DMS53 (cell line): Measurements from ENCODE around the gene BCAS3.

Source experiments
- DNase-seq: peaks from one replicate; lab custom pipeline; 2025; lab: John Stamatoyannopoulos, UW

Gene BCAS3

DNA sequence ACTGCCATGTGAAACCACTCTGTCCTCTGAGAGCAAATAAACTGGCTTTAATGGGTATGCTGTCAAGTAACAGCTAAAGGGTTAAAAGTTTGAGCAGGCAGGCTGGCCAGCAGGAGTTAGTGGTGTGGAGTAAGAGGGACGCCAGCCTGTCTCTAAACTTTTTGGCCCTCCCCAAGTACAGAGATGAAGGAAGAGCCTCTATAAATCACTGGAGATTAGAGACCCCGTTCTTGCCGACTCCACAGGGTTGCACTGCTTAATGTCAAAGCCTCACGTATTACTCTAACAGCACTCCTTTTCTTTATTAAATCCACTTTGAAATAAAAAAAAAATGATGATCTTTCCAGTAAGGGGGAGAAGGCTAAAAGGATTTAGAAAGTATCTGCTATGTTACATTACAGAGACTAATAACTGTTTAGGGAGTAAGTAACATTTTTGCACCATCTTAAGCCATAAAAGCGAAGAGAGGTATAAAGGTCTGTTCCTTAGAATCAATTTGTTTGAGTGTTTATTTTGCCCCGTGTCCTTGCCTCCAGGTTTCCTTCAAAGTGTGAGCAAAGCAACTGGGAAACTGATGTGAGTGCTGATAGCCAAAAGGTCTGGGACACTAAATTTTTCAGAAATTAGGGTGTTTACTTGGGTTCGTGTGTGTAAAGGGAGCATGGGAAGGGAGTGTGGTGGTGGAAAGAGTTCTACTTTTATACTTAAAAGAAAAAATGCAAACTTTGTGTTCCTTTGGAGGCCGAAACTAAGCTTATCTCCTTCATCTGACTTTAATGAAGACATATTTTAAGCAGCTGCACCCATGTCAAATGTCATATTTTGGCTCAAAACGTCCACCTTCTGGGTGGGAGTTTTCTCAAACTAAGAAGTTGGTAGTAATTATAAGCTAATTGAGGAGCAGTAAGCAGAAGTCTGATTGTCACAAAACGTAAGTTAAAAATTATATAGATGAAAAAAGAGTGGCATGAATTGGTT lies 612.0 kb downstream of the BCAS3 start:
- DNase-seq, result no peak

DNA sequence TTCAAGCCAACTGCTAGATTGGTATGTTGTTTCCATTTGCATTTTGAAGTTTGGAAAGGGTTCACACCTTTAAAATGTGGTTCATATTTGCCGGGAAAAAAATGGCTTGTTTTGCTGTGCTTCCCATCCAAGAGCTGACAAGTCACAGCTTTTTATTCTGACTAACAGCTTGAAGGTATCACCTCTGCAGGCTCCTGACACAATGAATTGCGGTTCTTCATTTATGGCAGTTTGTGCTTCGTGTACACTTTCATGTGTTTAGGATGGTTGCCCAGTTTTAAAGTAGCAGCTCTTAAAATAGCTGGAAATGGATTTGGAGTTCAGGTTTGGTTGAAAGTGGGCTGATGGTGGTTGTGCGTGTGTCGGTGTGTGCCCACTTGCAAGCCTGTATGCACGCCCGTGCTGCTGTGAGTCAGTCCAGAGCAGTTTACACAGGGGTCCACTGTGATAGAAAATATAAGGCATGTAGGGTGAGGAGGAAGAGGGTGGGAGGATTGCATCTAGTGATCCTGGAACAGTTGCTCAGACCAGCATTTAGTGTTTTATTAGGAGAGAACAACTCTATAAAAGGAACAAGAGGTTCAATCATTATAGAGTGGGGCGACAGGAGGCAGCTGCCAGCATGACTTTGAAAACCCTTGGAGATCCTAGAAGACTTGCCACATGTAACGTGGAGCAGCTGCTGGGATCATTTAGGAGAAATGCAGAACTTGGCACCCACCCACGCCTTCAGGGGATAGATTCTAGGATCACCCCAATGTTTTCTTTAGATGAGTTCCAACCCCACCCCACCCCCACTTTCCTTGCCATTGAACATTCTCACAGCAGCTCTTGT lies 614.0 kb downstream of the BCAS3 start:
- DNase-seq, result no peak

DNA sequence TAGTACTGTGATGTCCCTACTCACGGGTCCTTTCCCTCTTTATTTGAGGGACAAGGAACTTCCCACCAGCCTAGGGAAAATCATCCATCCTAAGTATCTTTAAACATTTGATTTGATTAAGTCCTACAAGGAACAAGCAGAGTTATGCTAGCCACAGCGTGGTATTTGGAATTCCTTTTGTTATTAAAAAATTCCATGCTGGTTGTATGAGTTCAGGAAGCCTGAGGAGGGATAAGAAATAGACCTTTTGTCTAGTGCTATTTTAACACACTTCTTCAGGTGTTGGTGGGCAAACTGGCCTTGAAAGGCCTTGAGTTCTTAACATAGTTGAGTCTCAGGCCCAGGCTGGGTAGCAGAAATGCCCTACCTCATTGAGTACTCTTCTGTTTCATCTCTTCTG lies 616.6 kb downstream of the BCAS3 start:
- no peak for DNase-seq

DNA sequence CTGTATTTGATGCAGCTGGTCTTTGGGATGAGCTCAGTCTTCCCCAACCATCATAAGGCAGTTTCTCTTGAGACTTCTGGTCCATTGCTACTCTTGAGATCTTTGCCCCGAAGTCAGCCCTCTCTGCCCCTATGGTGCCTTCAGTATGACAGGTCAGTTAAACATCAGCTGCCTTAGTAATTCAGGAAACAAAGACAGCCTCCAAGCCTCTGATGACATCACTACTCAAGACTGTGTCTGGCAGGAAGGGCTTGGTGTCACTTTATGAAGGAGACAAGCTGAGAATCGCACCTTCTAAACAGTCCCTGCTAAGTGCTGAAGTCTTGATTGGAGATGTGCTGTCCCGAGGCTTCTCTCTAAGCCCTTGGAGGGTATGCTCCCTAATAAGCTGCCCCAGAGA lies 617.1 kb downstream of the BCAS3 start:
- peak; percentile 10 for DNase-seq

DNA sequence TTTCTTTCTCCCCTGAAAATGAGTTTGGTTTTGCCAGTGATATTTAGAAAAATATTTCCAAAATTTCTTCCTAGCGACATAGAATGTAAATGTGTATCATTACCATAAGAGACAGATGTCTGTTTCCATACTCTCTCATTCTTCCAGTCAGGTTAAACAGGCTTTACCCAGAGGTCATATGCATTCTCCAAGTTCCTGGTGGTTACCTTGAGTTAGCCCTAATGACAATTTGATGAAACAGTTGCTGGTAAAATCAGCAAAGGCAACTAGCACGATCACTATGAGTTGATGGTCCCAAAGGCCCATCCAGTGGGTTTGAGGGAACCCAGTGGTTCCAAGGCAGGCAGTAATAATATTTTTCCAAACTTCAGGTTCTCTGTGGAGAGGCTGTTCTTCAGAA lies 618.4 kb downstream of the BCAS3 start:
- no peak for DNase-seq

DNA sequence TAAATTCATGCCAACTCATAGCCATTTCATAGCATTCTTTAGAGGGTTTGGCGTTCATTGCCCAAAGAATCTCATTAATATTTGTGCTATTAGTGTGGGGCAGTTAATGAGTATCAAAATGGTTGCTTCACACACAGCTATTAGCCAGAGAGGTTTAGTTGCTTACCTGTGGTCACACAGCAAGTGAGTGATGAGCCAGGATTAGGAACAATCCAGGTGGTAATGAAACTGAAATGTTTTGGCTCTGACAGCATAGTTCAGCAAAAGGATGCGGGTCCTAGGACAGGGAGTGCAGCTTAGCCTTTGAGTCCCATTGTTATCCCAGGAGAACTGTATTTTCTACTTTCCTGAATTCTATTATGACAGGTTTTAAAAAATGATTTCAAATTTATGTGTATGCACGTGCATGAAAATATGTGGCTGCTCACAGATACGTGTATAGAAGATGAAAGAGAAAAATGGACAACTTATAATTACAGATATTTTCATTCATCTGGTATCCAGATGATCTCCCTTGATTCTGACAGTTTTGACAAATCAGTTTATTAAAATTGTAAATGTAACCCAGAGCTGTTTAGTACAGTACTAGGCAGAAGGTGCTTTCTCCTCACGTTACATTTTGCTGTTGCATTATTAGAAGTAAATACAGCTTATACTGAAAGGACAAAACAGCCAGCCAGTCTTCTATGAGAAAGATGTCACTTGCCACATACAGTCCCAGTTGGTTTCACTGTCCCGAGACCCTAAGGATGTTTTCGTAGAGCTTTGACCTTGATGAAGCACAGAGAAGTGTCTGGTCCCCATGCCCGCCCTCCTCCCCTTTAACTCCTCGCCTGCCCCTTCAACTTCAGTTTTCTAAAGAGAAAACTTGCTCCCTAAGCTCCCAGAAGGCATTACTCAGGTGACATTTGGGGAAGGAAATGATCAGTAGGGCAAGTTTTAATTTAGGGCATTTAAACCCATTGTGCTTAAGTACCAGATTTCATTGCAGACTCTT lies 622.2 kb downstream of the BCAS3 start:
- no peak for DNase-seq

DNA sequence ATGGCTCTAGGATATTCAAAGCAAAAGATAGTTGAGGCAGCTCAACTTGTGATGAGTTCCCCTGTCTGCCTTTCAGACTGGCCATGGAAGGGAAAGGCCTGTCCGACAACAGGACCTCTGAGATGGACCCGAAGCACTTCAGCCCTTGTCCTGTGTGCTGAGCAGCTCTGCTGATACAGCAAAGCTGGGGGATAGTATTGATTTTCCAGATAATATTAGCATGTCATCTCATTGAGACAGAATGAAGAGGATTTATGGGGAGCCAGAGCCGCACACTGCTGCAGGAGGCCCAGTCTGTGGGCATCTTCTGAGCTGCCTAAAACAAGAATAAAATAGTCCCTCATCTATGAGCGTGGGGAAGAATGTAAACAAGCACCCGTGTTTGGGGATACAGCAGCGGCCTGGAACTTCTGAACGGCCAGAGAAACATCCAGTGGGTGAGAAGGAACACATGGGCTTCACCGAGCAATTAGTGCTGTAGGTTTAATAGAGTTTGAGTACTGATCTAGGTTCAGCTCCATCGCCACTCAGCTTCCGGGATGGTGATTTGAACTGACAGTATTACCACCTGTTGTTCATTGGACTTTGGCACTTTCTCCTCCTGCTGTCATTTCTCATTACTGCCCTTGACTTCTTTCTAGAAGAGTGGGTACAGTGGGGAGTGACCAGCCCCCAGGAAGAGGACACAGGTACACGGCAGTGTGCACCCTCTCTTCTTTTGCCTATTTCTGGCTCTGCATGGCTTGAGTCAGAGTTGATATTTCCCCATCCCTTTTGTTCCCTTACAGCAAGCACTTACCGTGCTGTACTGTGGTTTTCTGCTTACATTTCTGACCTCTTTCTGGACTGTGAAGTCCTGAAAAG lies 625.5 kb downstream of the BCAS3 start:
- DNase-seq, result no peak

DNA sequence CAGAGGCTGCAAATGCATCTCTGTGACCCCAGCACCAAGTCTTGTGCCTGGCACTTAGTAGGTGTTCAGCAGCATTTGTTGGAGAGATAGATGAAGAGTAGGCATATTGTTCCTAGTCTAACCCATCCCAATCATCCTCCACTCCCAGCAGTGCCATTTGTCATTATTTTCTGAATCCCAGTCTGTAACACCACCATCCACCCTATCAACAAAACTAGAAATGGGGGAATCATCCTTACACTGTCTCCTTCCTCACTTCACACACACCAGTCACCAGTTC lies 626.1 kb downstream of the BCAS3 start:
- DNase-seq, result no peak

DNA sequence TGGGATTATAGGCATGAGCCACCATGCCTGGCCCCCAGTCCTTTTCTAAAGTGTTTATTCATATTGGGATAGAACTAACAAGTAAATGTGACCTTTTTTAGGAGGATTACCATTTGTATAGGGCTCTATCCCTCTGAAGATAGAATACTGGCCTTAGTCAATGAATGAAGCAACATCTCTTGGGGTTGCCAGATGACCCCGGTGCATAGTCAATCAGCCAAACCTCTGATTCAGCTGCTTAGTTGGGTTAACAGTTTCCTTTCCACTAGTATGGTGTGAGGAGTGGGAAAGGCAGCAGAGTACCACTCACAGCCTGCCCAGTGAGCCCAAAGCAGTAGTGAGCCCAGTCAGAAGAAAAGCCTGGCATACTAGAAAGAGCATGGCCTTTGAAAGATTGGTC lies 627.4 kb downstream of the BCAS3 start:
- no peak for DNase-seq

DNA sequence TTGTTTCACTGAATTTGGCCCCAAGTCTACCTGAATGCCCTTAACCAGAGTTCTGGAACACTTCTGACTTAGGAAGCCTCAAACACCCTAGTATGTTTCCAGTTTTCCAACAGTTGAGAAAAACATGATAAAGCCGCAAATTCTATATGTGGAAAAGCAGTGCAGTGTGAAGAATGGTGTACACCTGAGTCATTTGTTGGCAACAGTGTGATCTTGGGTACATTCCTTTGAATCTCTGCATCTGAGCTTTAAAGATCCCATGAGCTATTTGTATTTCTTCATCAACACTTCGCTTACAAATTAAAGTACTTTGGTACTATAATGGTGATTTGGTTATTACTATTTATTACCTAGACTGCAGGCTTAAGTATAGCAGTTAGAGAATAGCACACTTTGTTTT lies 628.4 kb downstream of the BCAS3 start:
- DNase-seq, result no peak

DNA sequence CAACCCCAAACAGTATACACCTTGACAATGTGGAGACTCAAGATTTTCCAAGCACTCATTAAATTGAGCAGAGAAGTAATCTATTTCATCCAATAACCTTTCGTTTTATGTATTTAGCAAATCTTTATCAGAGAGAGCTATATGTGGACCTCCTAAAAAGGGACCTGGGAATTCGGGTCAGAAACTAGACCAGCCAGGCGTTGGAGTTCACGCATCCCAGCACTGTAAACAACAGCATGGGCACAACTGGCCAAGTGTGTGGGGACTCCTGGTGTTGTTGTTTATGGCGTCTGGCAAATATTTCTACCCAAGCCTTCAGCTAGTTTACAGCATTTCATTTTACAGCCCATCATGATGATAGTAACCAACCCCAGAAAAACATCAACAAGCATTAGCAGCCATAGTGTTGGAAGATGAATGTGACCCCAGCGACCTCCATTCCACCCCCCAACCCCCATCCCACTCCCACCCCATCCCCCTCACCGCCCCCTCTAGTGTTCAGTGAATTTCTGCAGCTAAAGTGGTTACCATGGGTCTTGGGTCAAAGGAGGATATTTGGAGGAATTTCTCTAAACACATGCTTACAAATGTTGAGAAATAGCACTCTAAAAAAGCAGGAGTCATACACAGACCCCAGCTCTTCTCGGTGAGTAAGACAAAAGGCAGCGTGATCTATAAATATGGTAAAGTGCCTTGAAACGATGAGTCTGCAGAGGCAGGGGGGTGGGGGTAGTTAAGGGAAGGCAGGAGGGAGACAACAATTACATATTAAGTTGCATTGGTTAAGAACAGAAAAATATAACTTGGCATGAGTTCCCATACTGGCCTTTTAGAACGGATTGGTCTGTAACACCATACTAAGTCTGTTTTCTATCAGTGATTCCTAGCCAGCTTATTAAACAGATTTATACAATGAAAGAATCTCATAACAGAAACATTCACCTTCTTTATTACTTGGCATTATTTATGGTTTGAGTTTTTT lies 630.5 kb downstream of the BCAS3 start:
- no peak for DNase-seq

DNA sequence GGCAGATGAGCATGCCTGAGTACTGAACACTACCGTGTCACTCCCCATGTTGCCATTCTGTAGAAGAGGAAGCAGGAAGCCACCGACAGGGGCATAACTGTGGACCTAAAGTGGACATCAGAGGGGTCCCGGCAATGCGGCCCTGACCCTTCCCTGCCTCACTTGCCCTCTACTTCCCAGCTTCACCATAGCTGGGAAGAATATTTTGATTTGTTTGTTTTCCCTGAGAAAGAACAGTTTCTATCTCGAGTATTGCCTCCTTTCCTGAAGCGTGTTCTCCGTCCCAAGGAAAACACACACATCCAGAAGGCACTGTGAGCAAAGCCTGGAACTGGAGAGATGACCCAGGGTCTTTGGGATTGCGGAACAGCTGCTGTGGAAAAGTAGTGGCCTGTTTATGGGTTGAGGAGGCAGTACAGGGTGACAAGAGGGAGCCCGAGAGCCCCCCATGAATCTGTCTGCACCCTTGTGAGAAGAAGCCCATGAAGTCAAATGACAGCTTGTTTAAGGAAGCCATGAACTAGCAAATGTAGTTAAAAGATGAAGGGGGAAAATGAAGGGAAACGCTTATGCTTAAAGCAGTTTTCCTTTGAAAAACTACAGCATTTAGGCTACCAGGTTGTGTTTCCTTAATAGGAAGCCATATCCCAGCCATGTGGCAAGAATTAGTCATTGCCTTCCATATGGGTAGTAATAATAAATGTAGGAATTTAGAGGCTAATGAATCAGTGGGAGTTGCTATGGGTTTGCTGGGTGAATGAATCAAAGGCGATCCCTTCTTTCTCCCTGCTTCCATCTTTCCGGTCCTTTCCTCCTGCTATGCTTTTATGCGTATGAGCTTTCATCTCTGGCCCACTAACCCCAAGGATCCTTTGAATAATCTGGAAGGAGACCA lies 632.0 kb downstream of the BCAS3 start:
- DNase-seq, result no peak

DNA sequence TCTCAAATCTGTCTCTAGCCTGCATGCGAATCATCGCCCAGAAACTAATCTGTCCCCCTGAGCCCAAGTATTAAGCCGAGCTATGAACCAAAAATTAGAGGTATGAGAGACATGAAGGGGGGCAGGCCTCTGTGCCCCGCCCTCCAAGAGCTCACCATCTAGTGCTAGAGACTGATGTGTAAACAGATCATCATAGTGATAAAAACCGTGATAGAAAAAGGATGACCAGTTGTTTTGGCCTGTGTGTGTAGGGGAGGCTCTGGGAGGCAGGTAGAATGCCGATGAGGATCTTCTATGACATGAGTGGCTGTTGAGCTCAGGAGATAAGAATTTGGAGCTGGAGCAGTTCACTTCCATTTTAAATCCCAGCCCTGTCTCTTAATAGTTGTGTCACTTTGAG lies 632.9 kb downstream of the BCAS3 start:
- DNase-seq, result no peak

DNA sequence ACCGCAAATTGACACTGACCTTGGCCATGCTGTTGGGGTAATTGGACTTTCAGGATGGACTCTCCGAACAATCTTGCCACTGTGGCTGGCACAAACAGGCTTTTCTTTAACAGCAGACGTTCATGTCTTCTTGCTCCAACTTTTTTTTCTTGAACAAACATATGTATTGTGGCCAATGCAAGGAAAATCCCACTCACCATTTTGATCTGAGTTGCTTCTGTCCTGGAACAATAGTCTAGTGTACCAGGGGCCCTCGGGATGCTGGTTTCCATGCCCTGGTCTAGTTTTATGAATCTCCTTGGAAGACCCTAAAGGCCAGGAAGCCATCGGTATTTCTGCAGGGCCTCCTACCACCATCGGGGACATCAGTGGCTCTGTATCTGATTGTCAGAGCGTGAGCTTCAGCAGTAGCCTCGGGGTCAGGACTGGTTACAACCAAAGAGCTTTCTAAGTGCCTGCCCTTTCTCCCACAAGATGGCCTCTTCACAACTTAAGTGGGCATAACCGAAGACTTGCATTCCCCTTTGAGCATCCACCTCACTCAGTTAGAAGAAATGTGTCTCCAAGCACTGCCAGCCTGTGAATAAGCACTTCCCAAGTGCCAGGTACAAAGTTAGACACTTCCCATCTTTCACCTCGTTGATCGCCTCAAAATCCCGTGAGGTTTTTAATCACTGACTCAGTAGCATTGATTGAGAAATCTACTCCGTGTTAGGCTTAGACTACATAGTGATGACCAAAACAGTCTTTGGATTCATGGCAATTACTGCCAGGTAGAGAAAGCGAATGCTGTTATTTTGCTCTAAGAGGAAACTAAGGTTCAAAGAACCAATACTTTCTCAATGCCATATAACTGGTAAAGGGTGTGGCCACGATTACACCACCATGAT lies 635.0 kb downstream of the BCAS3 start:
- DNase-seq, result no peak

DNA sequence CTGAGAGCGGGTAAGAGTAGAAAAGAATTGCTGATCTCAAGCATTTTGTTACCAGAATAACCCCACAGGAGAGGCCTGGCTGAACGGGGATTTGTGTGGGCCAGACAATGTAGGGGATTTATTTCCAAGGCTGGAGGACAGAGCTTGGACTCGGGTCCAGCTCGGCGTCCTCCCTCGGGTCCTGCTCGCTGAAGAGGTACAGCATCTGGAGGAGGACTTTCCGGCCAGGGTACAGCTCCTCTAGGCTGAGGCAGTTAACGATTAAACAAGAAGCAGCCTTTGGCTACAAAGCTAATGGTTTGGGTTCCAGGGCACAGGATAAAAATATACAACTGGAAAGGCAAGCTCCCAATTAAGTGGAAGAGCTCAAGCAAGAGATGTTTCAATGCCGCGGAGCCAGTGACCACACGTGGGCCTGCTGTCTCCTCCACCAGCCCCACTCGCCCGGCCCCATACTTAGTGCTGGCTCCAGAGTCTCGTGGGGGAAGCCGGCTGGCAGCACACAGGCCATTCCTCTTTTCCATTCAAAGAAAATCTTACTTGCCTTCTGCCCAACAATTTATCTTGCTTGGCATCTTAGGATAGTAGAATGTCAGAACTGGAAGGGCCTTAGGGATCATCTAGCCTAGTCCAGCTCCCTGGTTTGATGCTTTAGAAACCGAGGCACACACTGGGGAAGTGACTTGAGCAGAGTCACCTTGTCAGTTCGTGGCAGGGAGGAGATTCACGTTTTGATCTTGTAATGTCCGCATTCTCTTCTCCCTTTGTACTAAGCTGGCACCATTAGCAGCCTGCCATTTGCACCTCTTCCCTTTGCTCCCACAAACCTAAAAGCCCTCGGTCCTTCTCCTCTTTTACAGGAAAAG lies 636.0 kb downstream of the BCAS3 start:
- no peak for DNase-seq

DNA sequence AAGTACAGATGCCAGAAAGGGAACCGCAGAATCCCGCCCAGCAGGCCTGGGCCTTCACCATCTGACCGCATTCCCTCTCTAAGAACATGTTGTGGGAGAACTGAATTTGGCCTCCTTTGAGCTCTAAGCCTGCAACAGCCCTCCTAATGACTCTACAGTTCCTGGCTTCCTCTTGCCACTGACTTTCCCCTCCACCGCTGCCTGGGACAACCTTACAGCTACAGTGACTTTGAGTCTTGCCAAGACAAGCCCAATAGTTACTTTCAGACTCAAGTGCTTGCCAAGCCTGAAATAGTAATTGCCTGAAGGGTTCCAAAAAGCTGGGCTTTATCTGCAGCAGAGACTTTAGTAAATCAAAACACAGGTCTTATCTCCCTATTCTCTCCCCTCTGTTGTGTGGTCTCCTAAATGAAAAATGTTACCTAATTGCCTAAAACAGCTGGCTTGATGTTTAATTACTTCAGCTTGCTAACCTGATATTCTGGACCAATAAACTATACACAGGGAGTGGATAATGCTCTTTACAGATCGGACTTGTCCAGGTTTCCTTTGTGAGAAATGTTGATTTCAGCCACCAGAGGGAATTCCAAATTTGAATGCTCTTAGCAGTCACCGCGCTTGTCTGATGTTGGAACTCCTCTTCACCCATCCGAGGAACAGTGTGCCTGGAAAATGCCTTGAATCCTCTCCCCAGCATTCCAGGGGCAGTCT lies 636.9 kb downstream of the BCAS3 start:
- DNase-seq, result no peak
